OCI-LY3 (cell line): ENCODE data around the gene LPIN2.

ENCODE experiments used
- CTCF ChIP-seq: fragments of 200-600, 300-600 bp; sonication (generic); IDR thresholded peaks from 2 replicates; pipeline ENCODE4 v1.5.1; 2014; ENCODE audit warnings: antibody characterized with exemption, low read length, low read depth
- EZH2phosphoT487 ChIP-seq: fragments of 200-600 bp; shearing (Covaris generic); IDR thresholded peaks from 2 replicates; pipeline ENCODE4 v1.6.1; 2018; ENCODE audit warnings: antibody characterized with exemption, mixed run types, low read depth

GRCh38 chr18:3005462-3005861, 7.5 kb downstream of the LPIN2 start:
- no peak for TF ChIP-seq CTCF
- TF ChIP-seq EZH2phosphoT487, result no peak
